NCI-H69 (cell line): Measurements from ENCODE around the gene SETDB1.
"Not testable (repeated sequence)": the region's sequence is repeated elsewhere in the genome, so short reads cannot be mapped to it uniquely, and the experiment has no call there.

ENCODE experiments used
- DNase-seq: peaks from one replicate; lab custom pipeline; 2025; lab: John Stamatoyannopoulos, UW

The SETDB1 gene

DNA sequence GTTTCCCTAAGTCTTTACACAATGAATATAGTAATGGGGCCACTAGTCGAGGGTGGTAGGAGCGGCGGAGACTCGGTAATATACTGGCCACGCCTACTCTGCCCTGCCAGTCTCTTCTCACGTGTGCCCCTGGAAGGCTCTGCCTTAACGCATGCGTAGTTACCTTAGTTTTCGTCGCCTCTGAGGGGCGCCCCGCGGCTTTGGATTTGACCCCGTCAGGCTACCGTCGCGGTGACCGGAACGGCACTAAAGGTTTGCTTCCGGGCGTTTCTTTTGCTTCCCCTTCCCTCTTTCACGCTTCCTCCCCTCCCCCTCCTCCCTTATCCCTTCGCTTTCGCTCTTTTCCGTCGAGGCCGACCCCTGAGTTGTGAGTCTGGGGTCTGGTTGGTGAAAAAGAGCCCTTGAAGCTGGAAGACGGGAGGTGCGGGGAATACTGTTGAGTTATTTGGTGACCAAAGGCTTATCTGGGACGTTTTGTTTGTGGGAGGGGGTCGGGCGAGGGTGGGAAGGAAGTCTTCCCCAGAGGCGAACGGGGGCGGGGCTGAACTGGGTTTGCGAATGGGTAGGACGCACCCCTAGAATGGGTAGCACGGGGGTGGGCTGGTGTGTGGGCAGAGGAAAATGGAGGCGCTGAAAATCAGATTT is at the start of gene SETDB1:
Gene SETDB1 (plus strand): TSS at position 267 of the 645 bp plus-strand sequence. CDS start 1,352 bp downstream, outside the sequence.
- peak; percentile 99 for DNase-seq

DNA sequence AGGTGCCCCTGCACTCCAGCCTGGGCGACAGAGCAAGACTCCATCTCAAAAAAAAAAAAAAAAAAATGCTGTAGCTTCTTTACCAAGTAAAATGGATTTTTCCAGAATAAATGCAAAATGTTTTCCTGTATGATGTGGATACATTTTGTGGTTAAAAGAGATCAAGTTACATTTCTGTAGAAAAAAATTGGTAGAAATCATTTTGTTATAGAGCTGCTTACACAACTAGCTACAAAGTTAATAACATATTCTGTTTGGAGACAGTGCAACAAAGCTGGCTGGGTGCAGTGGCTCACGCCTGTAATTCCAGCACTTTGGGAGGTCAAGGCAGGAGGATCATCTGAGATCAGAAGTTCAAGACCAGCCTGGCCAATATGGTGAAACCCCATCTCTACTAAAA is 47.2 kb upstream of the SETDB1 start:
- not testable (repeated sequence) for DNase-seq

DNA sequence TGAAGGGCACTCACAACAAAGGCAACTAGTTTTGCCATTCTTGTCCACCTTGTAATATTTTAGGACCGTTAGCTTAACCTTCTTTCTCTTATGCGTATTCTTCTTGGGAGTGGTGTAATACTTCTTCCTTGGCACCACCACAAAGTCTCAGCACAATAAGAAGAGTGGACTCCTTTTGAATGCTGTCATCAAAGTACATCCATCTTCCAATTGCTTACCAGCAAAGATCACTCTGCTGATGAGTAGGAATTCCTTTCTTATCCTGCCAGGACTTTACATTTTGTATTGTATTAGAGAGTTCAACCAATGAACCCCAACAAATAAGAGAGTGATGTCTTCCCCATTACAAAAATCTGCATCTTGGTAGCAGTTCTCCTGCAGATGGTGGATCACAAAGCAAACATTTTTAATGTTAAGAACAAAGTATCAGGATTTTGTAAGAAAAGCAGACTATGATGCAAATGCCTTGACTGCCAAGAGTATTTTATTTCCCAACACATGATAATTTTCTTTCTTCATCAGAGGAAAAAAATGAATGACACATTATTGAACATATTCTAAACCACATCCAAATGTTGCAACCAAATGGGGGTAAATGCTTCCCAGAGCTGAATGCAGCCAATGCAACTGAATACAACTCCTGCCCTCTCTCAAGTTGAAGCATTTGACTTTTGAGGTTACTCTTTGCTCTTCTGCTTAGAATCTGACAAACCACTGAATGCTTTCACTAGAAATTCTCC is 44.7 kb upstream of the SETDB1 start:
- no peak for DNase-seq

DNA sequence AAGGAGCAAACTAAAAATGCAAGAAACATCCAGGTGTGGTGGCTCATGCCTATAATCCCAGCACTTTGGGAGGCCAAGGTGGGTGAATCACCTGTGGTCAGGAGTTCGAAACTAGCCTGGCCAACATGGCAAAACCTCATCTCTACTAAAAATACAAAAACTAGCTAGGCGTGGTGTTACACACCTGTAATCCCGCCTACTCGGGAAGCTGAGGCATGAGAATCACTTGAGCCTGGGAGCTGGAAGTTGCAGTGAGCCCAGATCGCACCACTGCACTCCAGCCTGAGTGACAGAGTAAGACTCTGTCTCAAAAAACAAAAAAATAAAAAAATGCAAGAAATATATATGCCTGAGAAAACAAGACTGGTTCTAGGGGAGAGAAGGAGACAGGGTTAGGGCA is 43.0 kb upstream of the SETDB1 start:
- not testable (repeated sequence) for DNase-seq

- no peak for DNase-seq
Observed at GRCh38 chr1:150887018-150887417, 39.1 kb upstream of the SETDB1 start, which contains the start of gene CTXND2. Gene CTXND2, plus strand, starts transcription at chr1:150887136. Its CDS starts 25,179 bp downstream, at chr1:150912315.

GRCh38 chr1:150888727-150889126 is 37.4 kb upstream of the SETDB1 start:
- DNase-seq: no peak

- DNase-seq: no peak
Observed at GRCh38 chr1:150890033-150890416, 36.1 kb upstream of the SETDB1 start.

- no peak for DNase-seq
Observed at GRCh38 chr1:150893336-150893913, 32.7 kb upstream of the SETDB1 start.

DNA sequence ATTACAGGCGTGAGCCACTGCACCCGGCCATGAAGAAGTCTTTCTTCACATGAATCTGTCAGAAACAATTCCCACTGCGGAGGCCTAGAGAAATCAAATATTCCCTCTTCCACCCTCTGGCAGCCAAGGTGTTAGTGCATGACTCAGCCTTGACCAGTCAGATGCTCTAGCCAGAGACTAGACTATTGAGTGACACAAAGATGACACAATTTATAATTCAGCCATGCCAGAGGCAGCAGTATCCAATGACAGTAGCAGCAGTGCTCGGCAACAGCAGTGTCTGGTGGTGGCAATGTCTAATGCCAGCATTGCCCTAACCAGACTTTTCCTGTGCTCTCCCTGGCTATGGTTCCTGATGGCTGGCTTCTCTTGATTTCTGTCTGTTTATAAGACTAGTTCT is 30.5 kb upstream of the SETDB1 start:
- DNase-seq: peak; percentile 9

- DNase-seq: not testable (repeated sequence)
Observed at GRCh38 chr1:150899795-150900194, 26.4 kb upstream of the SETDB1 start.

GRCh38 chr1:150902346-150902745 is 23.8 kb upstream of the SETDB1 start:
- DNase-seq: no peak

DNA sequence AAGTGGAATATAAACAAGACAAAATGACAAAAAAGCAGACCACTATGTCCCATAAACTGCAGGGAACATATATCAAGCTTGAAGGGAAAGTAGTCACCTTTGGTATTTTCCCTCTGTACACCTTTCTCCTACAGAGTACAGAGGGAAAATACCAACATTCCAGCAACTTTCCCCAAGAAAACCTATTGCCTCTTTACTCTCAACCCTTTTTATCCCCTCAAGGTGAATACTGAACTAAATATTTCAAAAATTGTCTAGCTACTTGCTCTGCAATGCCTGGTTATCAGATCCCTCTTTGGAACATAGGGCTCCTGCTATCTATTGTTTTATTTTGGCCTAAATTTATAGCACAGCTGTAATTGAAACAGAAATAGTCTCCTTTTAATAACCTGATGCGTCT is 23.4 kb upstream of the SETDB1 start:
- DNase-seq: no peak

DNA sequence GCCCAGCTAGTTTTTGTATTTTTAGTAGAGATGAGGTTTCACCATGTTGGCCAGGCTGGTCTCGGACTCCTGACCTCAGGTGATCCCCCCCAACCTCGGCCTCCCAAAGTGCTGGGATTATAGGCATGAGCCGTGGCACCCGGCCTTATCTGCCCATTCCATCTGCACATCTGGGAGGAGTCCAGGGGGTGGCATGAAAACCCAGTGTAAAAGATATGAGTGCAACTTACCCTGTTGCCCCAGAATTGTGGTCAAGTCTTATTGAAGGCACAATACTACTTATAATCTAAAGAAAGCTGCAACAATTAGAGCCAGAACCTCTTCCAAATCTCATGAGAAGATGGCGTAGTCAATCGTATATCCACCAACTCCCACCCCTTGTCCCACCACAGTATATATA is 20.9 kb upstream of the SETDB1 start:
- no peak for DNase-seq

- DNase-seq: no peak
Observed at GRCh38 chr1:150906329-150906728, 19.8 kb upstream of the SETDB1 start.

DNA sequence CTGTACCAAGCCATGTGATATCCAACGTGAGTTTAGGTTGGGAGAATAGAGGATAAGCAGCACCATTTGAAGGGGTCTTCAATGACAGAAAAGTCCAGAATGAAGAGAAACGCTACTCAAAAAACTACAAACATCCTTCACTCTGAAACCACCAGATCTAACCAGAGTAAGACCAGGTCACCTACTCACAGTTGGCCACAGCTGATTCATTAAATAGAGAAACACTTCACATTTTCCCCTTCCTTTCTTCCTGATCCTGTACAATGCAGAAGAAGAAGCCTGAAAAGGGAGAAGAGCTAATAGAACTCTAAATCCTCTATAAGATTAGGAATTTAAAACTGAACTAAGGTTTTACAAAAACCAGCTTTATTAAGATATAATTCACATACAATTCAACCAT is 19.4 kb upstream of the SETDB1 start:
- no peak for DNase-seq

GRCh38 chr1:150909585-150910180 is 16.5 kb upstream of the SETDB1 start:
- DNase-seq: no peak

GRCh38 chr1:150912623-150913022 is 13.5 kb upstream of the SETDB1 start:
- no peak for DNase-seq

DNA sequence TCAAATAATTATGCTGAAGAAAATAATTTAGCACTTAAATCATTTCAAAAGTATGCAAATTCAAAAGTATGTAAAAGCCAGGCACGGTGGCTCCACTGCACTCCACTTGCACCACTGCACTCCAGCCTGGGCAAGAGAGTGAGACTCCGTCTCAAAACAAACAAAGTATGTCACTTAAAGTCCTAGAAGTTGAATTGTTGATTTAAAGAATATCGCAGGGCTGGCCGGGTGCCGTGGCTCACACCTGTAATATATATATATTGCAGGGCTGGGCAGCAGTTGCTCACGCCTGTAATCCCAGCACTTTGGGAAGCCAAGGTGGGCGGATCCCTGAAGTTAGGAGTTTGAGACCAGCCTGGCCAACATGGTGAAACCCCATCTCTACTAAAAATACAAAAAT is 8.8 kb upstream of the SETDB1 start:
- no peak for DNase-seq

- DNase-seq: peak; percentile 86
Observed at GRCh38 chr1:150922519-150922975, 3.6 kb upstream of the SETDB1 start.

GRCh38 chr1:150925080-150925479 is 1.1 kb upstream of the SETDB1 start:
- peak; percentile 61 for DNase-seq

GRCh38 chr1:150927624-150928023 is 1.5 kb downstream of the SETDB1 start:
- no peak for DNase-seq

- DNase-seq: no peak
Observed at GRCh38 chr1:150928286-150928685, 2.1 kb downstream of the SETDB1 start.

GRCh38 chr1:150928775-150929174 is 2.6 kb downstream of the SETDB1 start:
- DNase-seq: not testable (repeated sequence)
